Measurements from ENCODE around the gene PDE7B.
"Not testable (repeated sequence)": the region's sequence is repeated elsewhere in the genome, so short reads cannot be mapped to it uniquely, and the experiment has no call there.

The PDE7B gene

GRCh38 chr6:135842618-135843392 lies 8.7 kb upstream of the PDE7B start:
- no peak for DNase-seq (ENCODE audit: low read depth in 2 of 2)

DNA sequence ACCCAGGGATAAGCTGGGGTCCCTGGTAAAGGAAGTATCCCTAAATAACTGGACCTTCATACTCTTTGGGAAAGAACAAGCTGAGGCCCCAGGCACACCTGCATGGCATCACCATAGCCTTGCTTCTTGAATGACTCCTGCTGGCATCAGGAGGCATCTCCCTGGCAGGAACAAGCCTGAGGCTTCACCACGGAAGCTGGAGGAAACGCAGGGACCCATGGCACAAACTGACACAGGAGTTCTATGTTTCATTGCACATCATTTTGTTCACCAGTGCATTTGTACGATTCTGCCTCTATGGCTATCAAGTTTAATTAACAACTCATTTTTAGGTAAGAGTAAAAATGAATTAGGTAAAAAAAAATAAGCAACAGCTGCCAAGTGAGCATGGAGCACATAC lies 619 bp upstream of the PDE7B start:
- no peak for DNase-seq (ENCODE audit: low read depth in 2 of 2)

DNA sequence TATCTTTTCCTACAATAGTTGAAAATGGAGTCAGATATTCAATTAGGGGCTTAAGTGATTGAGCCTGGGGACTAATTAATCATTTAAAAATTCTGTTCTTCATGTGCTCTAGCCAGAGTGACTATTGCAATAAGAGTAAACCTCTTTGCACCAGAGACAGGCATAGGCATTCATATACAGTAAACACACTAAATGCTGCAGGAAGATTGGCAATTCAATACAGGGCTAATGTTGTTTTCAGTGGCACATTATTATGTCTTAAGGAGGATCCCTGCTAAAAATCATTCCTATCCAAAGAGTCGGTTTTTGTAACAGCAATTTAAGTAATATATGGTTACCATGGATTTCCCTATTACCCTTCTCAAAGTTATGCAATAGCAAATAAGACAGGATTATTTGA lies 1.2 kb downstream of the PDE7B start:
- no peak for DNase-seq (ENCODE audit: low read depth in 2 of 2)

- DNase-seq (ENCODE audit: low read depth in 2 of 2), result no peak
Measured at GRCh38 chr6:135853227-135853626, 1.7 kb downstream of the PDE7B start.

- DNase-seq (ENCODE audit: low read depth in 2 of 2), result no peak
Measured at GRCh38 chr6:135853986-135854385, 2.5 kb downstream of the PDE7B start.

GRCh38 chr6:135854799-135855198 lies 3.3 kb downstream of the PDE7B start:
- no peak for DNase-seq (ENCODE audit: low read depth in 2 of 2)

DNA sequence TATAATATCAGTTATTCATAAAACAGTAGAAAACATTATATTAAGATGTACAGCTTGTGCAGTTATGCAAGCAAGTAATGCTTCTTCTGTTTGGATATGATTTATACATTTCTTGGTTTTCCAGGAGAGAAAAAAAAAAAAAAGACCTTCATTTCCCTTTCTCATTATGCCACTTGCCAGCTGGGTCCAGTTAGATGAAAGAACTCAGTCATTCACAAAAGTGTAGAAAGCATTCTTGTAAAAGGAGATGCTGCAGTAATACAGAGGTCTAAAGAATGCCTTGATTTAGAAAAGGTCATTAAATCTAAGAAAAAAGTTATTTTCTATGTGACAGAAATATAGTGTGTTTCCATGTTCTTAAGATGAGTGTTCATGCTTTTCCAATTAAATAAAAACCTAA lies 7.4 kb downstream of the PDE7B start:
- DNase-seq (ENCODE audit: low read depth in 2 of 2), result no peak

GRCh38 chr6:135860361-135860760 lies 8.9 kb downstream of the PDE7B start:
- DNase-seq (ENCODE audit: low read depth in 2 of 2), result no peak

- DNase-seq (ENCODE audit: low read depth in 2 of 2), result no peak
Measured at GRCh38 chr6:135861189-135861588, 9.7 kb downstream of the PDE7B start.

DNA sequence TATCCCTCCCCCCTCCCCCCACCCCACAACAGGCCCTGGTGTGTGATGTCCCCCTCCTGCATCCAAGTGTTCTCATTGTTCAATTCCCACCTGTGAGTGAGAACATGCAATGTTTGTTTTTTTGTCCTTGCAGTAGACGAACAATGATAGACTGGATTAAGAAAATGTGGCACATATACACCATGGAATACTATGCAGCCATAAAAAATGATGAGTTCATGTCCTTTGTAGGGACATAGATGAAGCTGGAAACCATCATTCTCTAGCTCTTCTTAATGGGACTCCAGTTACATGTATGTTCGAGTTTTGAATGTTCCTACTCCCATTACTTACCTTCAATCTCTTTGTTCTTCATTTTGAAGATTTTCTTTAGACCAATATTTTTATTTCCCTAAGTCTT lies 13.4 kb downstream of the PDE7B start:
- DNase-seq (ENCODE audit: low read depth in 2 of 2), result not testable (repeated sequence)

DNA sequence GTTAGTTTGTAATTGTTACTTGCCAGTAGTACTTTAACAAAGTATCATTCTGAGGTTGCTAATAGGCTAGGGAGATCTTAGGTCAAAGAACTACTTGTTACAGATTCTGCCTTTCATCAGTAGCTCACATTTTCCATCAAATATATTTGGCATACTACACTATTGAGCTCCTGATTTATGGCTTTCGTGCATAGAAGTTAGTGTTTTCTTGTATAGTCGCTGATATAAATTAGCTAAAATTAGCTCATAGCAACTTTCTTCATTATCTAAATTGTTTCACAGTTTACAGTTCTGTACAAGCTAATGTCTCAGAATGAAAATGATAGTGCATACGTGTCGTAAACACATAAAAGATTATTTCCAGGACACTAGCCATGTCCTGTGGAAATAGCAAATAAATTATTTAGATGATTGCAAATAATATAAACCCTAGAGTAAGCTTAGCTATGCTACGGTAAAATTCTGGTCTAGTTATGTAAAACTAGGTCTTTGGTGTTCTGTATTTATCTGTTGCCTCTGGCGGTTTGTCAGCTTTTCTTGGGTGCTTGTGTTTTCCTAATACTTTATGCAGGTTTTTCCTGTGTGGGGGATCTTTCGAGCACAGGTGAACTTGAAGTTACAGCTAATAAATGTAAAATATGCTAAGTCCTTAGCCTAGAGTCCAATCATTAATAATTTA lies 15.1 kb downstream of the PDE7B start:
- DNase-seq (ENCODE audit: low read depth in 2 of 2), result no peak

DNA sequence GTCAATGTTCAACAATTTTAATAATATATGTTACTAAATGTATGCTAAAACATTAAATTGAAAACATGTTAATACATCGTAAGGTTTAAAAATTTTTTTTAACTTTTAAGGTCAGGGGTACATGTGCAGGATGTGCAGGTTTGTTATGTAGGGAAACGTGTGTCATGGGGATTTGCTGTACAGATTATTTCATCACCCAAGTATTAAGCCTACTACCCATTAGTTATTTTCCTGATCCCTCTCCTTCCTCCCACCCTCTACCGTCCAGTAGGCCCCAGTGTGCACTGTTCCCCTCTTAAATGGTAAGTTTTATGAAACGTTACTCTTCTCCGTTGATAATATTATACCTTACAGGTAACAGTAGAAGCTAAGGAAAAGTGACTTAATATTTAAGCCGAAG lies 15.8 kb downstream of the PDE7B start:
- DNase-seq (ENCODE audit: low read depth in 2 of 2), result no peak

DNA sequence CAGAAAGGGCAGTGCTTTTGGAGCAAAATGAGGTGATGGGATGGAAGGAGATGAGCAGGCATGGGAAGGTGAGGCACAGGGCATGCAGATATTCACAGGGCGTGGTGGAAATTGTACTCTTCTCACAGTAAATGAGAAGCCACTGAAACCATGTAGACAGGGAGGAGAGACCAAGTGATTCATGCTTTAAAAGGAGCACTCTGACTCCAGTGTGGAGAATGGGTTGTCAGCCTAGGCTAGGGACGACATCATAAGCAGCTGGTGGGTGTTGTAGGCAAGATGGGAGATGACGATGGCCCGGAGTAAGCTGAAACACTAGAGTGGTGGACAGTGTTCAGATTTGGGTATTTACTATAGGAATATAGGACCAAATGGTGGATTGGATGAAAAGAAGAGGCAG lies 18.4 kb downstream of the PDE7B start:
- no peak for DNase-seq (ENCODE audit: low read depth in 2 of 2)

GRCh38 chr6:135870722-135871121 lies 19.2 kb downstream of the PDE7B start:
- no peak for DNase-seq (ENCODE audit: low read depth in 2 of 2)

GRCh38 chr6:135871296-135871695 lies 19.8 kb downstream of the PDE7B start:
- DNase-seq (ENCODE audit: low read depth in 2 of 2), result no peak

DNA sequence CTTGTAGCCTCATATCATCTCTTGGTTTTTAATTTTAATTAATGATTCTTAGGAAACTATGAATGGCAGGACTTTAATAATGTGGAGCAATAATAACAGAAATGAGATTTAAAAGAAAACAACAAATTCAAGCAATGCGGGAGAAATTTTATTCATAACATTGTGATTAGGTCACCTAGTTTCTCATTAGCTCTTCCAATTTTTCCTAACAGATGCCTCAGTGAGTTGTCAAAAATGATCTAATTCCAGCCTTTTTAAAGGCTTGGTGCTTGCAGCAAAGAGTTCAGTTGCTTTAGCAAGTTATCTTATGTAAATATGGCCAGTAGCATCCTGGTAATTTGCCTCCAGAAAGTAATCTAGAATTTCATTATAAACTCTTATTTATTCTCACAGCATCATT lies 20.4 kb downstream of the PDE7B start:
- DNase-seq (ENCODE audit: low read depth in 2 of 2), result no peak

- DNase-seq (ENCODE audit: low read depth in 2 of 2), result no peak
Measured at GRCh38 chr6:135875446-135875845, 23.9 kb downstream of the PDE7B start.

- DNase-seq (ENCODE audit: low read depth in 2 of 2), result no peak
Measured at GRCh38 chr6:135876058-135876457, 24.6 kb downstream of the PDE7B start.

- no peak for DNase-seq (ENCODE audit: low read depth in 2 of 2)
Measured at GRCh38 chr6:135877666-135878065, 26.2 kb downstream of the PDE7B start.

DNA sequence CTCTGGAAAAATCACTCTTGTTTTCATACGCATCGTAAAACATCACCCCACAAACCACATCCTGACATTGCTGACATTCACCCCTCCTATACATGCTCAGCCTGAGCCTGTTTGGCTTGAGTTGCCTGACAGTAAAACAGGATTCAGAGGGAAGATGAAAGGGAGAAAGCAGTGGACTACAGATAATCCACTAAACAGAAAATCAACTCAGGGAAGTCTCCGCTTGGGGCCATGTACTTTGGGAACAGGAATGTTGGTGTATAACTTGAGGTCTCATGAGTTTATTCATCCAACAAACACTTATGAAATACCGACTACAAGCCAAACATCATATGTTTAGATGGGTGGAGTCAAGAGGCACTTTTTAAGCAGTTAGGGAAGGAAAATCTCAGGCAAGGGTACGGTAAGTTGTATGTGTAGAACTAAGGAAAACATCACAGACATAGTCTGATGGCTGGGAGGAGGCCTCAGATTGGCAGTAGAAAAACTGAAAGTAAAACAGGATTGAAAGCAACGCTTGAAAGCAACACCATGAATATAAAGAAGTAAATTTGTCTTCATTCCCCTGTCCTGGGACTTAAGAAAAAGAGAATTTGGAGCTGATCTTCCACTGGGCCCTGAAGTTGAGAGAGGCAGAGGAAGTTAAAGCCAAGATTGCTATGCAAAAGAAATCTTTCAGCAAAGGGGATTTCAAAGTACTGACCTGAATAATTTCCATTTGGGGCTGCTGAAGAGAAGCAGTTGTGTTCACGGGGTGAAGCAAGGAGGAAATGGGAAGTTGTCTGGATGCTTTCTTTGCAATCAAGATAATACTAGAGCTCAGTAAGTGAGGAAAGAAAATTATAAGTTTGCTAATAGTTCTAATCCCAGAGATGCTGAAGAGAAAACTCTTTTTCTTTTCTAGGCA lies 28.8 kb downstream of the PDE7B start:
- peak; percentile 16 to 33 for DNase-seq (ENCODE audit: low read depth in 2 of 2)

DNA sequence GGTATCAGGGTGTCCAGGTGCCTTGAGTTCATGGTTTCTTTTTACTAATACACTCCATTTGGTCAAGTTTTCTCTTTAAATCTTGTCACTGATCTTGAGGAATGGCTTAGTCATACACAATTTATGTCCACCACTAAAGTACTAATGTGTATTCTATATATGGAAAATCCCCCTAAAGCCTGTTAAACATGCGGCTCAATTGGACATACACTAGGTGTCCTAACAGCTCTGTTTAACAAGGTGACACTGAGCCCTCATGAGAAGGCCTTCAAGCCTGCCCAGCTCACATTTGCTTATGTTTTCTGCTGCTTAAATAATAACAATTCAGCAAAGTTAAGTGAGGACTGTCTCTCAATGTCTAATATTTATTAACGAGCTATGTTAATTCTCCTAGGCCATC lies 31.5 kb downstream of the PDE7B start:
- DNase-seq (ENCODE audit: low read depth in 2 of 2), result no peak

DNA sequence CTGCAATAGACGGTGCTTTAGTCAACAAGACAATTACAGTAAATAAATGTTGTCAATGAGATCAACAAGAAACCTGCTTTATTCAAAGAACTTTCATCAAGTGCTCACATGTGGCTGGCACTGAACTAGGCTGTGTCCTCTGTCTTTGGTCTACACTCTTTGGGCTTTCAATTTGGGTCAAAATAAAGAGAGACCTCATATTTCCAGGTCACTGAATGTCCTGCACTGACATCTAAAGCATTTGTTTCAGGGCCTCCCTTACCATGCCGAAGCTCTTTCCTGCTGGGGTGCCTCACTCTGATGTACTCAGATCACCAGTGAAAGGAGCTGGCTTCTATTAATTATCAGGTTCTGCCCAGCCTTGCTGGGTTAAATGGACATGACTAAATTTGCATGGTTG lies 32.0 kb downstream of the PDE7B start:
- no peak for DNase-seq (ENCODE audit: low read depth in 2 of 2)

GRCh38 chr6:135884136-135884535 lies 32.6 kb downstream of the PDE7B start:
- no peak for DNase-seq (ENCODE audit: low read depth in 2 of 2)

Data from stimulated activated CD8-positive, alpha-beta memory T cell treated with anti-CD3 and anti-CD28 coated beads, Interleukin-2, amount 100 ng/mL, for 1 hour (primary cell).